Activated CD8-positive, alpha-beta memory T cell treated with anti-CD3 and anti-CD28 coated beads, Interleukin-2, amount 10 ng/mL, durations not matched to agents 7 days and 5 days (primary cell): ENCODE results near the gene WASF3. TPM values are rescaled to one million over a fixed set of nuclear protein-coding genes. Genes with fewer than 3 reads are reported as not detected.
A peak's percentile ranks its signal among the peaks of the same experiment; 100 is the strongest.

Experiments used
- ATAC-seq: fragments of 150-1000 bp; cut with Tn5 transposase; one replicate; pipeline ENCODE4 v1.10.0; 2021; ENCODE audit warnings: moderate library complexity
- CTCF ChIA-PET: fragments of 350-600 bp; sonication (Branson Sonifier 250); formaldehyde crosslinking; loops from one replicate; lab custom pipeline; 2021; ENCODE audit warnings: antibody characterized with exemption; lab: Charles Lee
- DNase-seq: peaks from one replicate; pipeline ENCODE4 v3.0.0-alpha.2; 2020
- H3K27ac Mint-ChIP-seq: one replicate; pipeline ENCODE4 v1.8.0; 2021; ENCODE audit warnings: mild to moderate bottlenecking, mixed read lengths
- H3K27me3 Mint-ChIP-seq: one replicate; pipeline ENCODE4 v1.8.0; 2021; ENCODE audit warnings: mixed read lengths
- H3K36me3 Mint-ChIP-seq: one replicate; pipeline ENCODE4 v1.8.0; 2021; ENCODE audit warnings: mild to moderate bottlenecking, mixed read lengths
- H3K4me1 Mint-ChIP-seq: one replicate; pipeline ENCODE4 v1.8.0; 2021; ENCODE audit warnings: mixed read lengths
- H3K4me3 Mint-ChIP-seq: one replicate; pipeline ENCODE4 v1.8.0; 2021; ENCODE audit warnings: mild to moderate bottlenecking, moderate library complexity, mixed read lengths
- H3K9me3 Mint-ChIP-seq: one replicate; pipeline ENCODE4 v1.8.0; 2022; ENCODE audit warnings: low read depth, mixed read lengths
- total RNA-seq, 2 experiments: library from RNA; stranded (reverse); gene quantifications; one replicate each; pipeline ENCODE4 v1.2.3, GENCODE V29; 2021

WASF3 gene
- total RNA-seq, 2 experiments from 2014 or later = 0.12 TPM; not detected in 1

GRCh38 chr13:26693749-26694463 is 136.4 kb downstream of the WASF3 start:
- ATAC-seq (no peak), DNase-seq (no peak)
- CTCF ChIA-PET = interaction anchor here (6.5 kb wide), 1 partner anchor 509 kb away, joined by 95 read pairs; no protein-coding TSS in a partner anchor
- H3K4me1 Mint-ChIP-seq = no peaks in the 10 kb centered on the region
- H3K27me3 Mint-ChIP-seq = peaks cover 6% of the 10 kb centered on the region
- peaks cover 9% of the 10 kb centered on the region for H3K9me3 Mint-ChIP-seq
- no peak overlapping the region for H3K27ac Mint-ChIP-seq
- H3K4me3 Mint-ChIP-seq = no peak overlapping the region
- H3K36me3 Mint-ChIP-seq = peaks cover 1% of the 10 kb centered on the region

GRCh38 chr13:26694609-26695359 is 137.3 kb downstream of the WASF3 start:
- Mint-ChIP-seq H3K4me1 (no peaks in the 10 kb centered on the region), H3K9me3 (peaks cover 9% of the 10 kb centered on the region), H3K36me3 (peaks cover 1% of the 10 kb centered on the region), H3K4me3 (no peak overlapping the region), H3K27me3 (peaks cover 6% of the 10 kb centered on the region), H3K27ac (no peak overlapping the region)
- DNase-seq (no peak), ATAC-seq (no peak)
- CTCF ChIA-PET = interaction anchor here (6.5 kb wide), 1 partner anchor 510 kb away, joined by 95 read pairs; no protein-coding TSS in a partner anchor

GRCh38 chr13:26695360-26695705 is 137.8 kb downstream of the WASF3 start:
- peaks cover 4% of the 10 kb centered on the region for H3K27me3 Mint-ChIP-seq
- CTCF ChIA-PET = interaction anchor here (1.2 to 6.5 kb wide), 2 partner anchors 199 to 510 kb away, joined by 3 to 95 read pairs; no protein-coding TSS in a partner anchor
- no peak overlapping the region for H3K4me3 Mint-ChIP-seq
- ATAC-seq (no peak), DNase-seq (no peak)
- no peak overlapping the region for H3K27ac Mint-ChIP-seq
- H3K4me1 Mint-ChIP-seq = no peaks in the 10 kb centered on the region
- H3K9me3 Mint-ChIP-seq = peaks cover 9% of the 10 kb centered on the region
- H3K36me3 Mint-ChIP-seq = peaks cover 1% of the 10 kb centered on the region

GRCh38 chr13:26695891-26696311 is 138.4 kb downstream of the WASF3 start:
- DNase-seq (no peak), ATAC-seq (no peak)
- peaks cover 1% of the 10 kb centered on the region for H3K36me3 Mint-ChIP-seq
- peaks cover 8% of the 10 kb centered on the region for H3K9me3 Mint-ChIP-seq
- CTCF ChIA-PET = interaction anchor here (1.2 to 6.5 kb wide), 4 partner anchors 9 to 511 kb away, joined by 3 to 95 read pairs (median 16); no protein-coding TSS in a partner anchor
- H3K27me3 Mint-ChIP-seq = peaks cover 4% of the 10 kb centered on the region
- no peak overlapping the region for H3K27ac Mint-ChIP-seq
- no peak overlapping the region for H3K4me3 Mint-ChIP-seq
- H3K4me1 Mint-ChIP-seq = no peaks in the 10 kb centered on the region

GRCh38 chr13:26697069-26697955 is 139.8 kb downstream of the WASF3 start:
- DNase-seq (no peak), ATAC-seq (no peak)
- no peaks in the 10 kb centered on the region for H3K4me1 Mint-ChIP-seq
- no peak overlapping the region for H3K4me3 Mint-ChIP-seq
- H3K36me3 Mint-ChIP-seq = no peaks in the 10 kb centered on the region
- no peaks in the 10 kb centered on the region for H3K9me3 Mint-ChIP-seq
- no peak overlapping the region for H3K27ac Mint-ChIP-seq
- CTCF ChIA-PET = interaction anchor here (0.8 to 6.5 kb wide), 5 partner anchors 10 to 512 kb away, joined by 3 to 95 read pairs (median 5); no protein-coding TSS in a partner anchor
- peaks cover 4% of the 10 kb centered on the region for H3K27me3 Mint-ChIP-seq

GRCh38 chr13:26698392-26699196 is 141.1 kb downstream of the WASF3 start:
- no peaks in the 10 kb centered on the region for H3K9me3 Mint-ChIP-seq
- ATAC-seq (peak; percentile 80), DNase-seq (peak; percentile 80)
- no peak overlapping the region for H3K4me3 Mint-ChIP-seq
- H3K27ac Mint-ChIP-seq = no peak overlapping the region
- CTCF ChIA-PET = interaction anchor here (0.6 to 6.5 kb wide), 52 partner anchors 9 to 870 kb away, joined by 3 to 95 read pairs (median 3); partner anchors contain the start of gene RNF6
- H3K4me1 Mint-ChIP-seq = no peaks in the 10 kb centered on the region
- H3K27me3 Mint-ChIP-seq = peaks cover 14% of the 10 kb centered on the region
- H3K36me3 Mint-ChIP-seq = no peaks in the 10 kb centered on the region

- H3K4me3 Mint-ChIP-seq = no peak overlapping the region
- no peaks in the 10 kb centered on the region for H3K36me3 Mint-ChIP-seq
- H3K9me3 Mint-ChIP-seq = no peaks in the 10 kb centered on the region
- H3K27me3 Mint-ChIP-seq = peaks cover 14% of the 10 kb centered on the region
- DNase-seq (no peak), ATAC-seq (no peak)
- H3K27ac Mint-ChIP-seq = no peak overlapping the region
- CTCF ChIA-PET = interaction anchor here (0.9 to 6.5 kb wide), 22 partner anchors 9 to 514 kb away, joined by 3 to 95 read pairs (median 4); partner anchors contain the start of gene RNF6
- H3K4me1 Mint-ChIP-seq = no peaks in the 10 kb centered on the region
Measured at GRCh38 chr13:26699197-26699490, 141.7 kb downstream of the WASF3 start.

GRCh38 chr13:26705536-26705935 is 148.1 kb downstream of the WASF3 start:
- no peaks in the 10 kb centered on the region for H3K9me3 Mint-ChIP-seq
- H3K36me3 Mint-ChIP-seq = no peaks in the 10 kb centered on the region
- no peak overlapping the region for H3K27ac Mint-ChIP-seq

GRCh38 chr13:26706381-26706780 is 148.9 kb downstream of the WASF3 start:
- Mint-ChIP-seq H3K27ac (no peak overlapping the region), H3K36me3 (no peaks in the 10 kb centered on the region), H3K27me3 (peaks cover 17% of the 10 kb centered on the region), H3K4me3 (no peak overlapping the region), H3K9me3 (no peaks in the 10 kb centered on the region), H3K4me1 (peaks cover 7% of the 10 kb centered on the region)
- no peak for DNase-seq
- no peak for ATAC-seq
- CTCF ChIA-PET = interaction anchor here (1.7 to 6.2 kb wide), 4 partner anchors 8 to 223 kb away, joined by 3 to 45 read pairs (median 12); no protein-coding TSS in a partner anchor

More at GRCh38 chr13:26705536-26705935, 148.1 kb downstream of the WASF3 start:
- ATAC-seq = no peak
- CTCF ChIA-PET = interaction anchor here (0.6 to 6.2 kb wide), 6 partner anchors 13 to 224 kb away, joined by 3 to 45 read pairs (median 4); no protein-coding TSS in a partner anchor
- no peaks in the 10 kb centered on the region for H3K4me1 Mint-ChIP-seq
- DNase-seq = no peak
- H3K27me3 Mint-ChIP-seq = peaks cover 17% of the 10 kb centered on the region
- no peak overlapping the region for H3K4me3 Mint-ChIP-seq

GRCh38 chr13:26707122-26708006 is 149.9 kb downstream of the WASF3 start:
- H3K4me1 Mint-ChIP-seq = peaks cover 7% of the 10 kb centered on the region
- CTCF ChIA-PET = interaction anchor here (3.5 to 6.2 kb wide), 2 partner anchors 9 to 165 kb away, joined by 19 to 45 read pairs; no protein-coding TSS in a partner anchor
- H3K4me3 Mint-ChIP-seq = no peak overlapping the region
- H3K9me3 Mint-ChIP-seq = no peaks in the 10 kb centered on the region
- peaks cover 17% of the 10 kb centered on the region for H3K27me3 Mint-ChIP-seq
- no peaks in the 10 kb centered on the region for H3K36me3 Mint-ChIP-seq
- ATAC-seq (peak; percentile 72), DNase-seq (peak; percentile 65)
- H3K27ac Mint-ChIP-seq = no peak overlapping the region

- H3K36me3 Mint-ChIP-seq = no peaks in the 10 kb centered on the region
- H3K27me3 Mint-ChIP-seq = peaks cover 12% of the 10 kb centered on the region
- no peak overlapping the region for H3K27ac Mint-ChIP-seq
- no peak overlapping the region for H3K4me3 Mint-ChIP-seq
- DNase-seq = no peak
- CTCF ChIA-PET = interaction anchor here (3.5 to 6.2 kb wide), 2 partner anchors 9 to 165 kb away, joined by 19 to 45 read pairs; no protein-coding TSS in a partner anchor
- ATAC-seq = no peak
- peaks cover 7% of the 10 kb centered on the region for H3K4me1 Mint-ChIP-seq
- no peaks in the 10 kb centered on the region for H3K9me3 Mint-ChIP-seq
Measured at GRCh38 chr13:26708007-26708297, 150.5 kb downstream of the WASF3 start.
